HEK293T (cell line): Measurements from ENCODE around the gene GRM3.

Experiments
- BHLHE40 ChIP-seq: fragments of 450-650 bp; IDR thresholded peaks from 2 replicates; pipeline ENCODE4 v1.6.1; 2016; ENCODE audit warnings: mild to moderate bottlenecking, moderate library complexity, borderline replicate concordance
- ELF4 ChIP-seq: fragments of 450-650 bp; IDR thresholded peaks from 2 replicates; pipeline ENCODE4 v1.6.1; 2017; ENCODE audit warnings: antibody characterized with exemption
- FOXA1 ChIP-seq: fragments of 450-650 bp; IDR thresholded peaks from 2 replicates; pipeline ENCODE4 v1.6.1; 2016; ENCODE audit warnings: mild to moderate bottlenecking
- SUZ12 ChIP-seq: fragments of 450-650 bp; IDR thresholded peaks from 2 replicates; pipeline ENCODE4 v1.6.1; 2016; ENCODE audit warnings: mild to moderate bottlenecking

GRCh38 chr7:86773309-86773708, 129.6 kb downstream of the GRM3 start:
- TF ChIP-seq ELF4: no peak
- TF ChIP-seq BHLHE40: no peak
- no peak for TF ChIP-seq FOXA1
- no peak for TF ChIP-seq SUZ12
